ENCODE measurements around the gene ARHGAP29.

The ARHGAP29 gene, protein sequence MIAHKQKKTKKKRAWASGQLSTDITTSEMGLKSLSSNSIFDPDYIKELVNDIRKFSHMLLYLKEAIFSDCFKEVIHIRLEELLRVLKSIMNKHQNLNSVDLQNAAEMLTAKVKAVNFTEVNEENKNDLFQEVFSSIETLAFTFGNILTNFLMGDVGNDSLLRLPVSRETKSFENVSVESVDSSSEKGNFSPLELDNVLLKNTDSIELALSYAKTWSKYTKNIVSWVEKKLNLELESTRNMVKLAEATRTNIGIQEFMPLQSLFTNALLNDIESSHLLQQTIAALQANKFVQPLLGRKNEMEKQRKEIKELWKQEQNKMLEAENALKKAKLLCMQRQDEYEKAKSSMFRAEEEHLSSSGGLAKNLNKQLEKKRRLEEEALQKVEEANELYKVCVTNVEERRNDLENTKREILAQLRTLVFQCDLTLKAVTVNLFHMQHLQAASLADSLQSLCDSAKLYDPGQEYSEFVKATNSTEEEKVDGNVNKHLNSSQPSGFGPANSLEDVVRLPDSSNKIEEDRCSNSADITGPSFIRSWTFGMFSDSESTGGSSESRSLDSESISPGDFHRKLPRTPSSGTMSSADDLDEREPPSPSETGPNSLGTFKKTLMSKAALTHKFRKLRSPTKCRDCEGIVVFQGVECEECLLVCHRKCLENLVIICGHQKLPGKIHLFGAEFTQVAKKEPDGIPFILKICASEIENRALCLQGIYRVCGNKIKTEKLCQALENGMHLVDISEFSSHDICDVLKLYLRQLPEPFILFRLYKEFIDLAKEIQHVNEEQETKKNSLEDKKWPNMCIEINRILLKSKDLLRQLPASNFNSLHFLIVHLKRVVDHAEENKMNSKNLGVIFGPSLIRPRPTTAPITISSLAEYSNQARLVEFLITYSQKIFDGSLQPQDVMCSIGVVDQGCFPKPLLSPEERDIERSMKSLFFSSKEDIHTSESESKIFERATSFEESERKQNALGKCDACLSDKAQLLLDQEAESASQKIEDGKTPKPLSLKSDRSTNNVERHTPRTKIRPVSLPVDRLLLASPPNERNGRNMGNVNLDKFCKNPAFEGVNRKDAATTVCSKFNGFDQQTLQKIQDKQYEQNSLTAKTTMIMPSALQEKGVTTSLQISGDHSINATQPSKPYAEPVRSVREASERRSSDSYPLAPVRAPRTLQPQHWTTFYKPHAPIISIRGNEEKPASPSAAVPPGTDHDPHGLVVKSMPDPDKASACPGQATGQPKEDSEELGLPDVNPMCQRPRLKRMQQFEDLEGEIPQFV

DNA sequence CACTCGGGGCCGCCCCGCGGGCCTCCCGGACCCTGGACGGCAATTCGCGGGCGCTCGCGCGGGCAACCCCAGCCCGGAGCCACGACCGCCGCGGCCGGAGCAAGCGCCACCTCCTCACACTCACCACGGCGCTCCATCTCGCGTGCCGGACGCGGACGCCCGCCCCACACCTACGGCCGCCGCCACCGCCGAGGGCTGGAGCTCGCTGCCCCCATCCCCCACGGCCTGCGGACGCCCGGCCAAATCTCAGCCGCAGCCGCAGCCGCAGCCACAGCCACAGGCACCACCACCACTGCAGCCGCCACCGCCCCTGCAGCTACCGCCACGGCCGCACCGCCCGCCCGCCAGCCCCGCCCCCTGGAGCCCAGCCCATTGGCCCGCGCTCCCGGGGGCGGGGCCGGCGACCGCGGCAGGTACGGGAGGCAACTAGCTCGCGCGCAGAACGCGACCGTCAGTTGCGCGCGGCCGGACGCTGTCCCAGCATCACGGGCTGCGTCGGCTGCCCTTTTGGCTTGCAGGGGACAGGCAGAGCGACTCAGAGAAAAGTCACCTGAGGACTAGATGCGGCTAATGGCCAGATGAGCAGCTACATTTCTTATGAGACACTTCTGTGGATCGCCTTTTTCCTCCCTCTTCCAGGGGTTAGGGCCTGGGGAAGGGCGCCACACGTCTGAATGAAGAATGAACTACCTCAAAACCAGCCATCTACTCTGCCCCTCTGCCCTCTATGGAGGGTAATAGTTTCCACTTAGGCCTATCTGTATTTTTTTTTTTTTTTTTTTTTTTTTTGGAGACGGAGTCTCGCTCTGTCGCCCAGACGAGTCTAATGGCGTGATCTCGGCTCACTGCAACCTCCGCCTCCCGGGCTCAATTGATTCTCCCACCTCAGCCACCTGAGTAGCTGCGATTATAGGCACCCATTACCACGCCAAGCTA, at the start of gene ARHGAP29:
Gene ARHGAP29 (minus strand): TSS at position 294 of the 936 bp plus-strand sequence. CDS start 5,973 bp downstream, outside the sequence.
- peak; percentile 65 for DNase-seq (ENCODE audit: low read depth)
- H3K4me3 ChIP-seq (ENCODE audit: low read length) = peak within 1 kb of the TSS; percentile 72
- TF ChIP-seq, protein P1, sequence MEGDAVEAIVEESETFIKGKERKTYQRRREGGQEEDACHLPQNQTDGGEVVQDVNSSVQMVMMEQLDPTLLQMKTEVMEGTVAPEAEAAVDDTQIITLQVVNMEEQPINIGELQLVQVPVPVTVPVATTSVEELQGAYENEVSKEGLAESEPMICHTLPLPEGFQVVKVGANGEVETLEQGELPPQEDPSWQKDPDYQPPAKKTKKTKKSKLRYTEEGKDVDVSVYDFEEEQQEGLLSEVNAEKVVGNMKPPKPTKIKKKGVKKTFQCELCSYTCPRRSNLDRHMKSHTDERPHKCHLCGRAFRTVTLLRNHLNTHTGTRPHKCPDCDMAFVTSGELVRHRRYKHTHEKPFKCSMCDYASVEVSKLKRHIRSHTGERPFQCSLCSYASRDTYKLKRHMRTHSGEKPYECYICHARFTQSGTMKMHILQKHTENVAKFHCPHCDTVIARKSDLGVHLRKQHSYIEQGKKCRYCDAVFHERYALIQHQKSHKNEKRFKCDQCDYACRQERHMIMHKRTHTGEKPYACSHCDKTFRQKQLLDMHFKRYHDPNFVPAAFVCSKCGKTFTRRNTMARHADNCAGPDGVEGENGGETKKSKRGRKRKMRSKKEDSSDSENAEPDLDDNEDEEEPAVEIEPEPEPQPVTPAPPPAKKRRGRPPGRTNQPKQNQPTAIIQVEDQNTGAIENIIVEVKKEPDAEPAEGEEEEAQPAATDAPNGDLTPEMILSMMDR (conservative IDR thresholded peaks at IDR 0.05; ENCODE audit: low read length) = no peak

DNA sequence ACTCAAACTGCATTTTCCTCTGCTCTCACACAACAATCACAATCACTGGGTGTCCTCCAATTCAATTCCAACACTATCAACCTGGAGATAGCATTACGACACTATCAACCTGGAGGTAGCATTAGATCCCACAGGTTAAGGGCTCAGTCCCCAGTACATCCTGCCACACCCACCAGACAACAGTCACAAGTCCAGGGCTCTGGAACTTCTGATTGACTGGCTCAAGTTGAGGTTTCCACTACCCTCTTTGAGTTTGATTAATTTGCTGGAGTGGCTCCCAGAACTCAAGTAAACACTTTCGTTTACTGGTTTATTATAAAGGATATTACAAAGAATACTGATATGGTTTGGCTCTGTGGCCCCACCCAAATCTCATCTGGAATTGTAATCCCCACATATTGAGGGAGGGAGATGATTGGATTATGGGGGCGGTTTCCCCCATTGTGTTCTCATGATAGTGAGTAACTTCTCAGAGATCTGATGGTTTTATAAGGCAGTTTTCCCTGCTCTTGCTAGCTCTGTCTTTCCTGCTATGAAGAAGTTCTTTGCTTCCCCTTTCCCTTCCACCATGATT, 49.6 kb upstream of the ARHGAP29 start:
- no peak overlapping the region for H3K4me3 ChIP-seq (ENCODE audit: low read length)
- DNase-seq (ENCODE audit: low read depth) = no peak
- TF ChIP-seq, protein P1 (conservative IDR thresholded peaks at IDR 0.05; ENCODE audit: low read length) = no peak

DNA sequence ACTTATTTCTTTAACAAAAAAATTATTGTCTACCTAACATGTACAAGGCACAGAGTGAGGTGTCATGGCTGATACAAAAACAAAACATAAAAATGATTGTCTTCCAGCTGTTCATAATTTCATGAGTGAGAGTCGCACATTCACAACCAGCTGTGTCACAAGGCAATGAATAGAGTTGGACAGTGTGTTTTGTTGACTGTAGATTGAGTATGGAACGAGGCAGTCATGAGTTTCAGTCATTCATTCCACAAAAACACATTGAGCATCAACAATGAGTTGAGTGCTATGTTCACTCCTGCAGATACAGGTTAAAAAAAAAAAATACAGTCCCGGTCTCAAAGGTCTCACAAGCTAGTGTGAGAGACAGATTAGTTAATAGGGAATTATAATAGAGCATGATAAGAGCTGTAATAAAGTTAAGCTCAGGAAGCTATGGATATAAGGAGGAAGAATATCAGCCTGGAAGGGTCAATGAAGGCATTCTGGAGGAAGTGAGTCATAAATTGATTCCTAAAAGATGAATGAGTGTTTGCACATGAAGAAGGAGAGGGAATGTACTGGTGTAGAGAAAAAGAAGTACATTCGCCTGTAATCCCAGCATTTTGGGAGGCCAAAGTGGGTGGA, 47.8 kb upstream of the ARHGAP29 start:
- no peak overlapping the region for H3K4me3 ChIP-seq (ENCODE audit: low read length)
- DNase-seq (ENCODE audit: low read depth) = no peak
- TF ChIP-seq, protein P1 (conservative IDR thresholded peaks at IDR 0.05; ENCODE audit: low read length) = no peak

DNA sequence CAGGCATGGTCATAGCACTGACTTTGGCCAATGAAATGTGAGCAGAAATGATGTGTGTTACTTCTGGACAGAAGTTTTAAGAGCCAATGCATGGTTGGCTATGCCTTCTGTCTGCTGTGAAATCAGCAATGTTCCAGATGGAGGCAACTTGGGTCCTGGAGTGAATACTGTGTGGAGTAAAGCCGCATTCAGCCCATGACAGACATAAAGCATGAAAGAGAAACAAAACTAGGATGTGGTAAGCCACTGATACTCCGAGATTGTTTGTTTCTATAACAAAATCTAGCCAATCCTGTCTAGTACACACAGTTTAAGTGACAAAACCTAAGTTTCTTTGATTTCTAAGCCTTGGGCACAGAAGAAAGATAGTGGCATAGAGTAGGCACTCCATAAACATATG, 47.1 kb upstream of the ARHGAP29 start:
- peak; percentile 60 for DNase-seq (ENCODE audit: low read depth)
- TF ChIP-seq, protein P1 (conservative IDR thresholded peaks at IDR 0.05; ENCODE audit: low read length) = no peak
- no peak overlapping the region for H3K4me3 ChIP-seq (ENCODE audit: low read length)

DNA sequence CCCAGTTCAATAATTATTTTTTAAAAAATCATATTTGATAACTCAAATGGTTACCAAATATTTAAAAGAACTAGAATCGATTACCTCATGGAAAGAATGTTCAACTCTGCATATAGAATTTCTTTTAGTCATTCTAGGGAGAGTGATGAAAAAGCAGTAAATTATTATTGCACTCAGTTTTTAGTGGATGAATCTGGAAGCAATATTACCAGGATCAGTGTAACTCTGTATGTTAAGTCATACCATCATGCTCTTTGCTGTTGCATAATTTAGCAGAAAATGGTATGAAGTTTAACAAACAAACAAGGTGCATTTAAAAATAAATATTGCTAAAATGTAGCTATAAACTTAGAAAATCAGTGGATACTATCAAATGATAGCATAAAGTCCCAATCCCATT, 46.1 kb upstream of the ARHGAP29 start:
- no peak for DNase-seq (ENCODE audit: low read depth)
- TF ChIP-seq, protein P1 (conservative IDR thresholded peaks at IDR 0.05; ENCODE audit: low read length) = no peak
- H3K4me3 ChIP-seq (ENCODE audit: low read length) = no peak overlapping the region

All from AG10803 (cell line).